Measurements from ENCODE around the gene DOCK4. TPM values are rescaled to one million over a fixed set of nuclear protein-coding genes. Genes with fewer than 3 reads are reported as not detected.

The DOCK4 gene
- total and polyA plus RNA-seq, 4 donors = 7.2 to 48.9 (median 12.8) TPM

- Histone ChIP-seq H3K4me1 (ENCODE audit: control insufficient read depth in 4 of 4, insufficient read depth in 4 of 4, low read length in 3 of 4) (peaks cover 0 to 13% (median 7%) of the 10 kb centered on the region in 4 donors), H3K9me3 (ENCODE audit: control insufficient read depth in 4 of 4, low read length in 3 of 4) (no peaks in the 10 kb centered on the region), H3K4me3 (ENCODE audit: low read depth in 1 of 3, low read length in 3 of 3) (no peak overlapping the region), H3K27me3 (ENCODE audit: control insufficient read depth in 4 of 4, insufficient read depth in 4 of 4, low read length in 3 of 4) (no peaks in the 10 kb centered on the region), H3K27ac (ENCODE audit: low read depth in 1 of 2, low read length in 2 of 2) (peak overlapping the region; percentile 35 to 68), H3K36me3 (ENCODE audit: control insufficient read depth in 4 of 4, insufficient read depth in 3 of 4, low read depth in 1 of 4, low read length in 3 of 4) (peaks cover 0 to 2% (median 0%) of the 10 kb centered on the region in 4 donors), H3K9ac (ENCODE audit: low read depth in 1 of 2, low read length in 2 of 2) (peak overlapping the region in 1 of 2 donors; percentile 15)
- WGBS = 89% methylated on average over 4 of the region's 4 CpGs
- TF ChIP-seq ATF3 (IDR thresholded peaks at IDR 0.05) = no peak
- TF ChIP-seq MAX (IDR thresholded peaks at IDR 0.05) = no peak
- TF ChIP-seq JUND (IDR thresholded peaks at IDR 0.05) = no peak
- TF ChIP-seq HNF4A (conservative IDR thresholded peaks at IDR 0.05) = no peak
- TF ChIP-seq REST (IDR thresholded peaks at IDR 0.05) = no peak
- TF ChIP-seq EGR1 (IDR thresholded peaks at IDR 0.05; ENCODE audit: low read depth in 2 of 2) = no peak
- no peak for TF ChIP-seq YY1 (IDR thresholded peaks at IDR 0.05)
- TF ChIP-seq RXRA (IDR thresholded peaks at IDR 0.05) = no peak
- no peak for TF ChIP-seq FOXA1 (IDR thresholded peaks at IDR 0.05)
- no peak for TF ChIP-seq RAD21 (IDR thresholded peaks at IDR 0.05)
- no peak for TF ChIP-seq TAF1 (conservative IDR thresholded peaks at IDR 0.05)
- no peak for TF ChIP-seq HNF4G (IDR thresholded peaks at IDR 0.05)
- DNase-seq (ENCODE audit: low spot score) = no peak
Measured at GRCh38 chr7:111952783-111953182, 253.4 kb downstream of the DOCK4 start.

GRCh38 chr7:111951052-111951451 lies 255.1 kb downstream of the DOCK4 start:
- DNase-seq (ENCODE audit: low spot score) = no peak
- peaks cover 0 to 2% (median 0%) of the 10 kb centered on the region in 4 donors for H3K36me3 ChIP-seq (ENCODE audit: control insufficient read depth in 4 of 4, insufficient read depth in 3 of 4, low read depth in 1 of 4, low read length in 3 of 4)
- TF ChIP-seq HNF4G (IDR thresholded peaks at IDR 0.05) (no peak), JUND (IDR thresholded peaks at IDR 0.05) (no peak), MAX (IDR thresholded peaks at IDR 0.05) (no peak), CTCF (IDR thresholded peaks at IDR 0.05; ENCODE audit: low read depth, low read length, missing input control) (no peak), GABPA (IDR thresholded peaks at IDR 0.05 in 1 of 2, conservative IDR thresholded peaks at IDR 0.05 in 1 of 2) (no peak), RXRA (IDR thresholded peaks at IDR 0.05) (no peak), EGR1 (IDR thresholded peaks at IDR 0.05; ENCODE audit: low read depth in 2 of 2) (no peak), RAD21 (IDR thresholded peaks at IDR 0.05) (no peak), TAF1 (conservative IDR thresholded peaks at IDR 0.05) (no peak), ZBTB33 (IDR thresholded peaks at IDR 0.05) (no peak), ATF3 (IDR thresholded peaks at IDR 0.05) (no peak), SP1 (IDR thresholded peaks at IDR 0.05) (no peak), YY1 (IDR thresholded peaks at IDR 0.05) (no peak), FOXA2 (IDR thresholded peaks at IDR 0.05) (no peak), REST (IDR thresholded peaks at IDR 0.05) (no peak)
- no peak overlapping the region for H3K9ac ChIP-seq (ENCODE audit: low read depth in 1 of 2, low read length in 2 of 2)
- H3K4me1 ChIP-seq (ENCODE audit: control insufficient read depth in 4 of 4, insufficient read depth in 4 of 4, low read length in 3 of 4) = peaks cover 0 to 13% (median 7%) of the 10 kb centered on the region in 4 donors
- no peaks in the 10 kb centered on the region for H3K27me3 ChIP-seq (ENCODE audit: control insufficient read depth in 4 of 4, insufficient read depth in 4 of 4, low read length in 3 of 4)
- no peak overlapping the region for H3K27ac ChIP-seq (ENCODE audit: low read depth in 1 of 2, low read length in 2 of 2)
- H3K4me3 ChIP-seq (ENCODE audit: low read depth in 1 of 3, low read length in 3 of 3) = no peak overlapping the region
- no peaks in the 10 kb centered on the region for H3K9me3 ChIP-seq (ENCODE audit: control insufficient read depth in 4 of 4, low read length in 3 of 4)

Measured in liver (tissue), 9 donors.